Gastrocnemius medialis (tissue), 4 donors: Measurements from ENCODE around the gene ZNF664.

Experiments used
- POLR2A ChIP-seq, 2 donors: fragments of 450-650 bp; IDR thresholded peaks; one replicate each; pipeline ENCODE4 v1.6.1; 2017; ENCODE audit warnings: antibody characterized with exemption in 2 of 2, mild to moderate bottlenecking in 2 of 2, moderate library complexity in 2 of 2
- TF ChIP-seq, protein P1 (sequence below), 5 experiments: fragments of 450-650 bp in 3 of 5; fragments of 200-600 bp in 2 of 5; sonication (generic) in 2 of 5; IDR thresholded peaks in 4 of 5; conservative IDR thresholded peaks in 1 of 5; 1 replicate in 4 of 5; 2 replicates in 1 of 5; pipeline ENCODE4 v1.5.1; 2016 to 2019; ENCODE audit warnings: antibody characterized with exemption in 5 of 5, mild to moderate bottlenecking in 3 of 5, moderate library complexity in 3 of 5

DNA sequence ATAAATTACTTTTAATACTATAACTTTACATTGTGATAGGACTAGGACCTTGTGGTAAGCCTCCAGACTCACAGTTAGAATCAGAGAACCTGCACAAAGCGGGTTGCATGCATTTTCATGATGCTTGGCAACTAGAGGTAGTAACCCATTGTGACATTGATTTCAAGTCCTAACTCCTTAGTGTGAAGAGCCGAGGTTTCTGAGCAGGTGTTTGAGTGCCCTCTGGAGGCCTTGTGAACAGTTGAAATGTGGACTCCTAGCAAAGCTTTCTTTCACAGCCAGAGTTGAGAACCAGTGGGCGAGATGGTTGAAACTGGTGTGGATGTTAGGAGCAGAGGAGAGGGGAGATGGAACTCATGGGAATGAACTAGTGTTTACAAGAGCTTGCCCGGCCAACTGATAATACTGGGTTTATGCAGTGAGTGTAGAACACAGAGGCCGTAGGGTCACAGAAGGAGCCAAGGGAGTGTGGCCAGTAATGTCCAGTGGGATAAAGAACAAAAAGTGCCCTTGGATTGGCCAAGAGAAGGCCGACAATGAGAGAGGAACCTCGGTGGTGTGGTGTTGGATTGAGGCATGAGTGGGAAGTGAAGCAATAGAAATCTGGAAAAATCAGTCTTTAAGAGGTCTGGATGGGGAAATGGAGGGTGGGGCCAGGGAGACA lies 10.9 kb downstream of the ZNF664 start:
- TF ChIP-seq POLR2A (IDR thresholded peaks at IDR 0.05): no peak
- TF ChIP-seq, protein P1, sequence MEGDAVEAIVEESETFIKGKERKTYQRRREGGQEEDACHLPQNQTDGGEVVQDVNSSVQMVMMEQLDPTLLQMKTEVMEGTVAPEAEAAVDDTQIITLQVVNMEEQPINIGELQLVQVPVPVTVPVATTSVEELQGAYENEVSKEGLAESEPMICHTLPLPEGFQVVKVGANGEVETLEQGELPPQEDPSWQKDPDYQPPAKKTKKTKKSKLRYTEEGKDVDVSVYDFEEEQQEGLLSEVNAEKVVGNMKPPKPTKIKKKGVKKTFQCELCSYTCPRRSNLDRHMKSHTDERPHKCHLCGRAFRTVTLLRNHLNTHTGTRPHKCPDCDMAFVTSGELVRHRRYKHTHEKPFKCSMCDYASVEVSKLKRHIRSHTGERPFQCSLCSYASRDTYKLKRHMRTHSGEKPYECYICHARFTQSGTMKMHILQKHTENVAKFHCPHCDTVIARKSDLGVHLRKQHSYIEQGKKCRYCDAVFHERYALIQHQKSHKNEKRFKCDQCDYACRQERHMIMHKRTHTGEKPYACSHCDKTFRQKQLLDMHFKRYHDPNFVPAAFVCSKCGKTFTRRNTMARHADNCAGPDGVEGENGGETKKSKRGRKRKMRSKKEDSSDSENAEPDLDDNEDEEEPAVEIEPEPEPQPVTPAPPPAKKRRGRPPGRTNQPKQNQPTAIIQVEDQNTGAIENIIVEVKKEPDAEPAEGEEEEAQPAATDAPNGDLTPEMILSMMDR (IDR thresholded peaks at IDR 0.05 in 4 of 5, conservative IDR thresholded peaks at IDR 0.05 in 1 of 5): peak; percentile 36 to 63 (median 50)
